HG02763 (cell line): ENCODE results near the gene DNAH17.

ENCODE experiments used
- ATAC-seq: cut with Tn5 transposase; IDR thresholded peaks from one replicate; pipeline ENCODE4 v1.9.1; 2021; ENCODE audit warnings: mild to moderate bottlenecking, moderate library complexity; ENCODE audit not compliant: unreplicated experiment

DNAH17 gene

GRCh38 chr17:78576389-78577112 lies 645 bp downstream of the DNAH17 start:
- no peak for ATAC-seq

GRCh38 chr17:78575899-78576298 lies 1.3 kb downstream of the DNAH17 start:
- no peak for ATAC-seq

GRCh38 chr17:78575340-78575739 lies 1.9 kb downstream of the DNAH17 start:
- ATAC-seq: no peak

- ATAC-seq: no peak
Observed at GRCh38 chr17:78573955-78574354, 3.2 kb downstream of the DNAH17 start.

- no peak for ATAC-seq
Observed at GRCh38 chr17:78572239-78573205, 4.7 kb downstream of the DNAH17 start.

- no peak for ATAC-seq
Observed at GRCh38 chr17:78571329-78571728, 5.9 kb downstream of the DNAH17 start.

- no peak for ATAC-seq
Observed at GRCh38 chr17:78568494-78569115, 8.6 kb downstream of the DNAH17 start.

GRCh38 chr17:78567991-78568390 lies 9.2 kb downstream of the DNAH17 start:
- ATAC-seq: no peak

- no peak for ATAC-seq
Observed at GRCh38 chr17:78566947-78567346, 10.2 kb downstream of the DNAH17 start.

- no peak for ATAC-seq
Observed at GRCh38 chr17:78563189-78564145, 13.7 kb downstream of the DNAH17 start.

- no peak for ATAC-seq
Observed at GRCh38 chr17:78562734-78563133, 14.5 kb downstream of the DNAH17 start.

GRCh38 chr17:78561166-78561565 lies 16.0 kb downstream of the DNAH17 start:
- no peak for ATAC-seq

GRCh38 chr17:78560731-78561130 lies 16.5 kb downstream of the DNAH17 start:
- no peak for ATAC-seq

GRCh38 chr17:78559749-78560368 lies 17.3 kb downstream of the DNAH17 start:
- no peak for ATAC-seq

- ATAC-seq: no peak
Observed at GRCh38 chr17:78558989-78559388, 18.2 kb downstream of the DNAH17 start.

- no peak for ATAC-seq
Observed at GRCh38 chr17:78558181-78558850, 18.9 kb downstream of the DNAH17 start.

- ATAC-seq: no peak
Observed at GRCh38 chr17:78557598-78558039, 19.6 kb downstream of the DNAH17 start.

- no peak for ATAC-seq
Observed at GRCh38 chr17:78556812-78557211, 20.4 kb downstream of the DNAH17 start.

GRCh38 chr17:78555746-78556401 lies 21.3 kb downstream of the DNAH17 start:
- ATAC-seq: no peak
